Smooth muscle cell (in vitro differentiated cells): ENCODE measurements around the gene MUC20. TPM values are rescaled to one million over a fixed set of nuclear protein-coding genes. Genes with fewer than 3 reads are reported as not detected.

ENCODE experiments used
- DNase-seq: peaks from one replicate; lab custom pipeline; 2025; ENCODE audit not compliant: unreplicated experiment; lab: John Stamatoyannopoulos, UW
- H2AFZ ChIP-seq: fragments of 200-600 bp; sonication (generic); 2 replicates; pipeline ENCODE4 v1.6.0; 2016; ENCODE audit warnings: antibody characterized with exemption, low read depth, mild to moderate bottlenecking
- H3F3A ChIP-seq: fragments of 200-600 bp; sonication (generic); 2 replicates; pipeline ENCODE4 v1.6.0; 2017; ENCODE audit warnings: antibody characterized with exemption, low read depth
- H3K27ac ChIP-seq: fragments of 200-600 bp; sonication (generic); 2 replicates; pipeline ENCODE4 v1.5.1; 2016; ENCODE audit warnings: low read depth, mild to moderate bottlenecking
- H3K27me3 ChIP-seq: fragments of 200-600 bp; sonication (generic); 2 replicates; pipeline ENCODE4 v1.6.1; 2016; ENCODE audit warnings: low read depth, mild to moderate bottlenecking
- H3K36me3 ChIP-seq: fragments of 200-600 bp; sonication (generic); 2 replicates; pipeline ENCODE4 v1.5.1; 2016; ENCODE audit warnings: low read depth
- H3K4me1 ChIP-seq: fragments of 200-600 bp; sonication (generic); 2 replicates; pipeline ENCODE4 v1.5.1; 2016; ENCODE audit warnings: low read depth
- H3K4me2 ChIP-seq: fragments of 200-600 bp; sonication (generic); 2 replicates; pipeline ENCODE4 v1.6.0; 2016; ENCODE audit warnings: mild to moderate bottlenecking
- H3K4me3 ChIP-seq: fragments of 200-600 bp; sonication (generic); 2 replicates; pipeline ENCODE4 v1.5.1; 2016; ENCODE audit warnings: mild to moderate bottlenecking
- H3K79me2 ChIP-seq: fragments of 200-600 bp; sonication (generic); 2 replicates; pipeline ENCODE4 v1.6.0; 2016; ENCODE audit warnings: low read depth, mild to moderate bottlenecking
- H3K9ac ChIP-seq: fragments of 200-600 bp; sonication (generic); 2 replicates; pipeline ENCODE4 v1.6.0; 2016; ENCODE audit warnings: low read depth
- H3K9me3 ChIP-seq: fragments of 200-600 bp; sonication (generic); replicated peaks from 2 replicates; pipeline ENCODE4 v1.5.1; 2016; ENCODE audit warnings: low read depth
- H4K20me1 ChIP-seq: fragments of 200-600 bp; sonication (generic); 2 replicates; pipeline ENCODE4 v1.6.0; 2016; ENCODE audit warnings: low read depth
- CTCF ChIP-seq: fragments of 200-600 bp; sonication (generic); IDR thresholded peaks from 2 replicates; pipeline ENCODE4 v1.5.1; 2017; ENCODE audit warnings: borderline replicate concordance, mild to moderate bottlenecking, antibody characterized with exemption; ENCODE audit not compliant: insufficient read depth, poor library complexity, severe bottlenecking
- WGBS: methylation state at CpG from one replicate; pipeline ENCODE4 v1.1.7; 2016; ENCODE audit warnings: low lambda C conversion rate; 5-methylcytosine and 5-hydroxymethylcytosine counted together
- polyA plus RNA-seq: library from polyadenylated mRNA; unstranded; fragments of >200 nt; fragmentation: Nextera tagmentation; extraction: Ambion mirVana; gene quantifications from 2 replicates; pipeline ENCODE4 v1.2.1, GENCODE V29; 2016
- total RNA-seq: library from RNA; depleted of rRNA; stranded (reverse); fragments of >200 nt; gene quantifications from 2 replicates; pipeline ENCODE4 v1.2.3, GENCODE V29; 2014

MUC20 gene
- total and polyA plus RNA-seq, 2 experiments from 2014 or later: 2.5 to 5.9 TPM

GRCh38 chr3:195766671-195767070 is 45.9 kb downstream of the MUC20 start:
- H4K20me1 ChIP-seq: no peaks in the 10 kb centered on the region
- no peak for DNase-seq
- no peak overlapping the region for H2AFZ ChIP-seq
- no peaks in the 10 kb centered on the region for H3K27me3 ChIP-seq
- no peak overlapping the region for H3K4me3 ChIP-seq
- 94% methylated on average over 14 of the region's 14 CpGs for WGBS
- TF ChIP-seq CTCF: no peak
- no peaks in the 10 kb centered on the region for H3K4me1 ChIP-seq
- H3K9ac ChIP-seq: no peak overlapping the region
- no peak overlapping the region for H3K27ac ChIP-seq
- no peaks in the 10 kb centered on the region for H3F3A ChIP-seq
- H3K79me2 ChIP-seq: no peaks in the 10 kb centered on the region
- no peak overlapping the region for H3K4me2 ChIP-seq
- no peaks in the 10 kb centered on the region for H3K36me3 ChIP-seq
- no peaks in the 10 kb centered on the region for H3K9me3 ChIP-seq

GRCh38 chr3:195767792-195768191 is 47.0 kb downstream of the MUC20 start:
- Histone ChIP-seq H3K79me2 (no peaks in the 10 kb centered on the region), H3K27ac (no peak overlapping the region), H3K4me2 (no peak overlapping the region), H3F3A (no peaks in the 10 kb centered on the region), H3K9me3 (no peaks in the 10 kb centered on the region), H2AFZ (no peak overlapping the region), H4K20me1 (no peaks in the 10 kb centered on the region), H3K27me3 (no peaks in the 10 kb centered on the region), H3K4me1 (no peaks in the 10 kb centered on the region), H3K4me3 (no peak overlapping the region), H3K9ac (no peak overlapping the region), H3K36me3 (no peaks in the 10 kb centered on the region)
- no peak for TF ChIP-seq CTCF
- 73% methylated on average over 10 of the region's 10 CpGs for WGBS
- DNase-seq: no peak

- no peak for DNase-seq
- Histone ChIP-seq H3K4me2 (no peak overlapping the region), H3K9me3 (no peaks in the 10 kb centered on the region), H3K9ac (no peak overlapping the region), H3K4me3 (no peak overlapping the region), H3K27me3 (no peaks in the 10 kb centered on the region), H3K27ac (no peak overlapping the region), H3K79me2 (no peaks in the 10 kb centered on the region), H3K36me3 (no peaks in the 10 kb centered on the region), H3F3A (no peaks in the 10 kb centered on the region), H2AFZ (no peak overlapping the region), H3K4me1 (no peaks in the 10 kb centered on the region), H4K20me1 (no peaks in the 10 kb centered on the region)
- WGBS: 93% methylated on average over 6 of the region's 6 CpGs
- TF ChIP-seq CTCF: no peak
Observed at GRCh38 chr3:195768414-195768813, 47.6 kb downstream of the MUC20 start.

GRCh38 chr3:195768831-195769303 is 48.1 kb downstream of the MUC20 start:
- Histone ChIP-seq H3K79me2 (no peaks in the 10 kb centered on the region), H3K36me3 (no peaks in the 10 kb centered on the region), H3K4me1 (no peaks in the 10 kb centered on the region), H3K9me3 (no peaks in the 10 kb centered on the region), H3K9ac (no peak overlapping the region), H3K27me3 (no peaks in the 10 kb centered on the region), H3K4me3 (no peak overlapping the region), H3F3A (no peaks in the 10 kb centered on the region), H2AFZ (no peak overlapping the region), H3K27ac (no peak overlapping the region), H3K4me2 (no peak overlapping the region), H4K20me1 (no peaks in the 10 kb centered on the region)
- DNase-seq: no peak
- TF ChIP-seq CTCF: no peak
- 88% methylated on average over 17 of the region's 17 CpGs for WGBS
